ENCODE measurements around the gene TRAPPC12. TPM values are rescaled to one million over a fixed set of nuclear protein-coding genes. Genes with fewer than 3 reads are reported as not detected.

TRAPPC12 gene
- total RNA-seq, 4 donors from 2014 or later: 125 to 157 (median 145) TPM

DNA sequence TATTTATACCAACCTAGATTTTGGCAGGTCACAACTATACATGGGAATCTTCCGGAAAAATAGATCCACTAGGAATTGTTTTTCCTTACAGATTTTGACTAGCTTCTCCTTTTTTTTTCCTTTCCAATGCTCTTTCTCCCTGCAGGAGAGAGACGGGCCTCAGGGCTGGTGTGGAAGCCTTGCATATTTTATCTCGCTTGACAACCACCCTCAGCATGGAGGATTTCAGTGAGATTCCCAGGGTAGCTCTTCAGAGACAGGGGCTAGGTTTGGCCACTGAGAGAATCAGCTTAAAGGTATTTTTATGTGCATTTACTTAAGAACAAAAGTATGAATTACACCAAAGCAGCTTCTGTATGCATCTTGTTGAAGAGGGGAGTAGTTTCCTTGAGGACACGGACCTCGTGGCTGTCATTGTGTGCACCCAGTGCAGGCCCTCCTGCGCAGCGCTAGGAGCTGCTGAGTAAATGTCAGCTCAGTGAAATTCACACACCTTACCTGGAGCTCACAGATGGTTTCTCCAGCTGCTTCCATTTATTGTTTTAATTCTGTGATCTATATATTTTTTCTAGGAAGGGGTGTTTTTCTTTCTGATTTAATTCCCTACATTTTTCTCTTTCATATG lies 54.4 kb downstream of the TRAPPC12 start:
- WGBS, 2 donors: 58 to 65% methylated on average over 7 of the region's 7 CpGs
- Histone ChIP-seq H3K27me3 (no peaks in the 10 kb centered on the region), H3K36me3 (peaks cover 0 to 31% (median 0%) of the 10 kb centered on the region in 3 donors), H3K4me3 (no peak overlapping the region), H3K27ac (peak overlapping the region; percentile 33 to 87 (median 74)), H3K9me3 (no peaks in the 10 kb centered on the region), H3K4me1 (peaks cover 0 to 23% (median 7%) of the 10 kb centered on the region in 4 donors)
- TF ChIP-seq, protein P1, sequence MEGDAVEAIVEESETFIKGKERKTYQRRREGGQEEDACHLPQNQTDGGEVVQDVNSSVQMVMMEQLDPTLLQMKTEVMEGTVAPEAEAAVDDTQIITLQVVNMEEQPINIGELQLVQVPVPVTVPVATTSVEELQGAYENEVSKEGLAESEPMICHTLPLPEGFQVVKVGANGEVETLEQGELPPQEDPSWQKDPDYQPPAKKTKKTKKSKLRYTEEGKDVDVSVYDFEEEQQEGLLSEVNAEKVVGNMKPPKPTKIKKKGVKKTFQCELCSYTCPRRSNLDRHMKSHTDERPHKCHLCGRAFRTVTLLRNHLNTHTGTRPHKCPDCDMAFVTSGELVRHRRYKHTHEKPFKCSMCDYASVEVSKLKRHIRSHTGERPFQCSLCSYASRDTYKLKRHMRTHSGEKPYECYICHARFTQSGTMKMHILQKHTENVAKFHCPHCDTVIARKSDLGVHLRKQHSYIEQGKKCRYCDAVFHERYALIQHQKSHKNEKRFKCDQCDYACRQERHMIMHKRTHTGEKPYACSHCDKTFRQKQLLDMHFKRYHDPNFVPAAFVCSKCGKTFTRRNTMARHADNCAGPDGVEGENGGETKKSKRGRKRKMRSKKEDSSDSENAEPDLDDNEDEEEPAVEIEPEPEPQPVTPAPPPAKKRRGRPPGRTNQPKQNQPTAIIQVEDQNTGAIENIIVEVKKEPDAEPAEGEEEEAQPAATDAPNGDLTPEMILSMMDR (IDR thresholded peaks at IDR 0.05): no peak
- no peak for TF ChIP-seq EP300 (IDR thresholded peaks at IDR 0.05)
- no peak for TF ChIP-seq POLR2A (IDR thresholded peaks at IDR 0.05)
- no peak for DNase-seq (ENCODE audit: low spot score in 2 of 2)

DNA sequence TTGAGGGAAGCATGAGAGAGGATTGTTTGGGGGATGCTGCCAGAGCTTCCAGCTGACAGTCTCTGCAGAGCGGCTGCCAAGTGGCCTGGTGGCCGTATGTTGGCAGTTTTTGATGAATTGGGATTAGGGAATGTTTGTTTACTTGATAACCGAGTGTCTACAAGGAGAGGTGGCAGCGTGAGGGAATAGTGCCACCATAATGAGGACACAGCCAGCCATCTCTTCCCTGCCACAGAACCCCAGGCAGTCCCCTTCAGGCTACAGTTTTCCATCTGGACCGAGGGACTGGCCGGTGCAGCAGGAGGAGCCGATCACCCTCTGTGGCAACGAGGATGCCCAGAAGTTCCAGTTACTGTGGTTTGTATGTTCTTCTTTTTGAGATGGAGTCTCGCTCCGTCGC lies 55.2 kb downstream of the TRAPPC12 start:
- WGBS, 2 donors: 82 to 89% methylated on average over 11 of the region's 11 CpGs
- Histone ChIP-seq H3K36me3 (peaks cover 0 to 31% (median 0%) of the 10 kb centered on the region in 3 donors), H3K4me3 (no peak overlapping the region), H3K27me3 (no peaks in the 10 kb centered on the region), H3K4me1 (peaks cover 0 to 23% (median 7%) of the 10 kb centered on the region in 4 donors), H3K9me3 (no peaks in the 10 kb centered on the region), H3K27ac (peak overlapping the region; percentile 33 to 87 (median 64))
- no peak for DNase-seq (ENCODE audit: low spot score in 2 of 2)
- TF ChIP-seq, protein P1 (IDR thresholded peaks at IDR 0.05): no peak
- no peak for TF ChIP-seq POLR2A (IDR thresholded peaks at IDR 0.05)

DNA sequence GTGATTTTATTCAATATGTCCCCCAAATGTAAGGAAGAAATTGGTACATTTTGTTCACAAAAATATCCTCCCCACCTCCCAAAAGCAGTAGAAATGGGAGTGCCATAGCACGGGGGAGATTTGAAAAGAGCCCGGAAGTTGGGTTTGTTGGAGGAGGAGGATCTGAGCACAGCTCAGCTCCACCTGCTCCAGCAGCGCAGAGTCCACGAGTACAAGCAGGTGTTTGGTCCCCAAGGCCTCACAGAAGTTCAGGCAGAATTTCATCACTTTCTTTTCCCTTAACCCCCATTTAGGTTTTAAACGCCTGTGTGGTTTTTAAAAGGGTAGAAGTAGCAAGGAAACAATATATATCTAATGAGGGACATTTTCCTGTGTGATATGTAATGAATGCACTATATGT lies 56.0 kb downstream of the TRAPPC12 start:
- TF ChIP-seq POLR2A (IDR thresholded peaks at IDR 0.05) (no peak), EP300 (IDR thresholded peaks at IDR 0.05) (no peak)
- TF ChIP-seq, protein P1 (IDR thresholded peaks at IDR 0.05): no peak
- DNase-seq (ENCODE audit: low spot score in 2 of 2): no peak
- WGBS, 2 donors: 76 to 81% methylated on average over 5 of the region's 5 CpGs
- no peak overlapping the region for H3K4me3 ChIP-seq
- H3K9me3 ChIP-seq: no peaks in the 10 kb centered on the region
- H3K4me1 ChIP-seq: peaks cover 0 to 24% (median 7%) of the 10 kb centered on the region in 4 donors
- peaks cover 0 to 31% (median 0%) of the 10 kb centered on the region in 3 donors for H3K36me3 ChIP-seq
- no peaks in the 10 kb centered on the region for H3K27me3 ChIP-seq
- peak overlapping the region in 2 of 4 donors; percentile 45 to 87 for H3K27ac ChIP-seq

DNA sequence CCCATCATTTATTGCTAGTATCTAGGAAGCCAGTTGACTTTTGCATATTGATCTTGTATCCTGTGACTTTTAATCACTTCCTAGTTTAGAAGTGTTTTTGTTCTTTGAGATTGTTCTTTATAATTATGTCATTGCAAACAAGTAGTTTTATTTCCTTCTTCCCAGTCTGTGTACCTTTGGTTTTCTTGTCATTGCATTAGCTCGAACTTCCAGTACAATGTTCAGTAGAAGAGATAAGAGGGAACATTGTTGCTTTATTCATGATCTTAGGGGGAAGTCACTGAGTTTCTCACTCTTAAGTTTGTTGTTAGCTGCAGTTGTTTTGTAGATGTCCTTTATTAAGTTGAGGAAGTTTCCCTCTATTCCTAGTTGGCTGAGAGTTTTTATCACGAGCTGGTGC lies 61.0 kb downstream of the TRAPPC12 start:
- 43% methylated on average over 2 of the region's 2 CpGs for WGBS, 2 donors
- Histone ChIP-seq H3K36me3 (peaks cover 0 to 32% (median 12%) of the 10 kb centered on the region in 3 donors), H3K27ac (peak overlapping the region in 1 of 4 donors; percentile 33), H3K4me1 (peaks cover 0 to 8% (median 0%) of the 10 kb centered on the region in 4 donors), H3K4me3 (no peak overlapping the region), H3K9me3 (no peaks in the 10 kb centered on the region), H3K27me3 (no peaks in the 10 kb centered on the region)
- TF ChIP-seq, protein P1 (IDR thresholded peaks at IDR 0.05): no peak
- no peak for TF ChIP-seq EP300 (IDR thresholded peaks at IDR 0.05)
- TF ChIP-seq POLR2A (IDR thresholded peaks at IDR 0.05): no peak
- DNase-seq (ENCODE audit: low spot score in 2 of 2): no peak

DNA sequence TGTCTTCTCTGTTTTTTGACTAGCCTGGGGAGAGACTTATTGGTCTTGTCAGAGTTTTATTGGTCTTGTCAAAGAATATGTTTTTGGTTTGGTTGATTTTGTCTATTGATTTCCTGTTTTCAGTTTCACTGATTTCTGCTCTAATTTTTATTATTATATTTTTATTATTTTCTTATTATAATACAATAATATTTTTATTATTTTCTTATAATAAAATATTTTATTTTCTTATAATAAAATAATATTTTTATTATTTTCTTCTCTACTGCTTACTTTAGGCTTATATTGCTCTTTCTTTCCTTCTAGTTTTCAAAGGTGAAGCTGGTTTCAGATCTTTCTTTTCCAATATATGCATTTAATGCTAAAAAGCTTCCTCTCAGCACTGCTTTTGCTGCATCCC lies 62.0 kb downstream of the TRAPPC12 start:
- DNase-seq (ENCODE audit: low spot score in 2 of 2): no peak
- no peaks in the 10 kb centered on the region for H3K9me3 ChIP-seq
- no peaks in the 10 kb centered on the region for H3K27me3 ChIP-seq
- no peak overlapping the region for H3K4me3 ChIP-seq
- peaks cover 0 to 41% (median 16%) of the 10 kb centered on the region in 3 donors for H3K36me3 ChIP-seq
- no peak overlapping the region for H3K27ac ChIP-seq
- TF ChIP-seq POLR2A (IDR thresholded peaks at IDR 0.05) (no peak), EP300 (IDR thresholded peaks at IDR 0.05) (no peak)
- TF ChIP-seq, protein P1 (IDR thresholded peaks at IDR 0.05): no peak
- H3K4me1 ChIP-seq: peaks cover 0 to 8% (median 0%) of the 10 kb centered on the region in 4 donors

Measured in tibial nerve (tissue), 4 donors.